T-cell (primary cell): ENCODE results near the gene ATP2A1. TPM values are rescaled to one million over a fixed set of nuclear protein-coding genes. Genes with fewer than 3 reads are reported as not detected.
"Not testable (repeated sequence)": the region's sequence is repeated elsewhere in the genome, so short reads cannot be mapped to it uniquely, and the experiment has no call there.

ENCODE experiments used
- ATAC-seq, 4 experiments: fragments of 200-7000 bp in 3 of 4; fragments of 150-1000 bp in 1 of 4; cut with Tn5 transposase; replicated peaks in 1 of 4; 1 replicate in 3 of 4; 2 replicates in 1 of 4; pipeline ENCODE4 v1.10.0; 2021; ENCODE audit warnings: moderate library complexity in 3 of 4, mild to moderate bottlenecking in 2 of 4, moderate number of reproducible peaks in 1 of 4
- CTCF ChIA-PET, 2 donors: fragments of 300-600 bp; sonication (Branson Sonifier 250); formaldehyde crosslinking; loops; one replicate each; lab custom pipeline; 2022; ENCODE audit warnings: antibody characterized with exemption in 2 of 2; lab: Charles Lee
- POLR2A ChIA-PET, 2 donors: fragments of 300-600 bp; sonication (Branson Sonifier 250); formaldehyde crosslinking; loops; one replicate each; lab custom pipeline; 2022; ENCODE audit warnings: antibody characterized with exemption in 2 of 2; lab: Charles Lee
- DNase-seq, 35 experiments: peaks; one replicate each; pipeline versions ENCODE4 v3.0.0 to v3.0.0-alpha.2; 2013 to 2023
- H3K27ac ChIP-seq: one replicate; pipeline ENCODE4 v1.5.1; 2013; ENCODE audit warnings: low read length
- H3K27me3 ChIP-seq, 2 experiments: replicated peaks in 1 of 2; 1 replicate in 1 of 2; 2 replicates in 1 of 2; pipeline versions ENCODE4 v1.6.1 to v1.7.0; 2013; ENCODE audit warnings: low read length in 1 of 2, mixed read lengths in 1 of 2; ENCODE audit not compliant: control insufficient read depth in 2 of 2, insufficient read depth in 2 of 2; ENCODE audit errors: extremely low read depth in 1 of 2
- H3K36me3 ChIP-seq, 2 donors: 1 replicate in 1 of 2; 2 replicates in 1 of 2; pipeline versions ENCODE4 v1.6.1 to v1.7.0; 2013; ENCODE audit warnings: low read length in 1 of 2; ENCODE audit not compliant: control insufficient read depth in 2 of 2, insufficient read depth in 1 of 2; ENCODE audit errors: extremely low read depth in 1 of 2
- H3K4me1 ChIP-seq, 2 experiments: 1 replicate in 1 of 2; 2 replicates in 1 of 2; pipeline versions ENCODE4 v1.6.1 to v1.7.0; 2013; ENCODE audit warnings: low read length in 2 of 2, mixed read lengths in 1 of 2; ENCODE audit not compliant: insufficient read depth in 2 of 2, control insufficient read depth in 1 of 2; ENCODE audit errors: extremely low read depth in 1 of 2
- H3K4me3 ChIP-seq, 2 donors: 1 replicate in 1 of 2; 2 replicates in 1 of 2; pipeline versions ENCODE4 v1.5.1 to v1.7.0; 2013; ENCODE audit warnings: mild to moderate bottlenecking in 2 of 2, low read length in 1 of 2, moderate library complexity in 1 of 2; ENCODE audit not compliant: control insufficient read depth in 1 of 2; ENCODE audit errors: extremely low read depth in 1 of 2
- H3K9me3 ChIP-seq: 2 replicates; pipeline ENCODE4 v1.7.0; 2013
- H3K27ac Mint-ChIP-seq, 2 donors: one replicate each; pipeline ENCODE4 v1.8.0; 2020 to 2021; ENCODE audit warnings: mild to moderate bottlenecking in 2 of 2, mixed read lengths in 2 of 2
- H3K27me3 Mint-ChIP-seq, 2 donors: one replicate each; pipeline ENCODE4 v1.8.0; 2021 to 2022; ENCODE audit warnings: mixed read lengths in 2 of 2
- H3K36me3 Mint-ChIP-seq: one replicate; pipeline ENCODE4 v1.8.0; 2021; ENCODE audit warnings: mixed read lengths
- H3K4me1 Mint-ChIP-seq, 3 donors: one replicate each; pipeline ENCODE4 v1.8.0; 2020 to 2022; ENCODE audit warnings: mixed read lengths in 3 of 3, mild to moderate bottlenecking in 1 of 3
- H3K4me3 Mint-ChIP-seq, 3 donors: one replicate each; pipeline ENCODE4 v1.8.0; 2020 to 2022; ENCODE audit warnings: mild to moderate bottlenecking in 3 of 3, mixed read lengths in 3 of 3, moderate library complexity in 3 of 3
- H3K9me3 Mint-ChIP-seq, 3 donors: one replicate each; pipeline ENCODE4 v1.8.0; 2020 to 2022; ENCODE audit warnings: mixed read lengths in 3 of 3
- WGBS: methylation state at CpG from one replicate; pipeline ENCODE4 v1.1.5; 2013; ENCODE audit warnings: missing lambda C conversion rate; ENCODE audit not compliant: insufficient coverage; 5-methylcytosine and 5-hydroxymethylcytosine counted together
- total RNA-seq, 35 experiments: library from RNA in 6 of 35; stranded (reverse) in 6 of 35; fragments of 120-200 nt in 1 of 35; gene quantifications; one replicate each; pipeline versions ENCODE4 v1.2.1 to v1.2.4 and lab custom pipeline; 2013 to 2026

ATP2A1 gene
- total RNA-seq, 5 donors from 2014 or later (not counting 1 experiment from before 2014, with no cell fraction given): 0.82 to 1.6 (median 0.95) TPM

DNA sequence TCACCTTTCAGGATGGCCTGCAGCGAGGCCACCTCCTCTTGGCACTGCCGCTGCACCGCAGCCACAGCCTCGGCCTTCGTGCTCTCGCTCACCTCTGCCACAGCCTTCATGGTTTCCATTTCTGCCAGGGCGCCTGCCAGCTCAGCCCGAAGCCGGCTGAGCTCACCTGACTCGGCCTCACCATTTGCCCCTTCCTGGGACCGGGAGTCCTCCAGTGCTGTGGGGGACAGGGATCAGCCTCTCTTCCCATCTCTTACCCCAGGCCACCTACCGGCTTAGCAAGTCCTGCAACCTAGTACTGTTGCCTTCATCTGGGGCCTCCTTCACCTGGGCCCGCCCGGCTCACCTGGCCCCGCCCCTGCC, 46.1 kb downstream of the ATP2A1 start:
- Histone ChIP-seq H3K4me1 (peaks cover 2 to 12% of the 10 kb centered on the region in 2 experiments), H3K27ac (peak overlapping the region; percentile 91), H3K4me3 (peak overlapping the region in 1 of 2 donors; percentile 70), H3K36me3 (peaks cover 0 to 15% of the 10 kb centered on the region in 2 donors), H3K9me3 (no peaks in the 10 kb centered on the region), H3K27me3 (no peaks in the 10 kb centered on the region)
- peak overlapping the region; percentile 88 to 98 for H3K27ac Mint-ChIP-seq
- peaks cover 7% of the 10 kb centered on the region for H3K36me3 Mint-ChIP-seq
- DNase-seq (peak in 1 of 35 experiments; percentile 16), ATAC-seq (no peak)
- 65% methylated on average over 15 of the region's 15 CpGs for WGBS
- CTCF ChIA-PET: interaction anchor here in 1 of 2 donors (0.9 kb wide), 1 partner anchor 12 kb away, joined by 3 read pairs; no protein-coding TSS in a partner anchor
- POLR2A ChIA-PET: interaction anchor here in 1 of 2 donors (0.6 kb wide), 1 partner anchor 101 kb away, joined by 3 read pairs; no protein-coding TSS in a partner anchor
- H3K9me3 Mint-ChIP-seq: no peaks in the 10 kb centered on the region
- no peaks in the 10 kb centered on the region for H3K27me3 Mint-ChIP-seq
- H3K4me3 Mint-ChIP-seq: peak overlapping the region; percentile 92 to 96 (median 94)
- H3K4me1 Mint-ChIP-seq: peaks cover 14 to 25% (median 16%) of the 10 kb centered on the region in 3 donors

DNA sequence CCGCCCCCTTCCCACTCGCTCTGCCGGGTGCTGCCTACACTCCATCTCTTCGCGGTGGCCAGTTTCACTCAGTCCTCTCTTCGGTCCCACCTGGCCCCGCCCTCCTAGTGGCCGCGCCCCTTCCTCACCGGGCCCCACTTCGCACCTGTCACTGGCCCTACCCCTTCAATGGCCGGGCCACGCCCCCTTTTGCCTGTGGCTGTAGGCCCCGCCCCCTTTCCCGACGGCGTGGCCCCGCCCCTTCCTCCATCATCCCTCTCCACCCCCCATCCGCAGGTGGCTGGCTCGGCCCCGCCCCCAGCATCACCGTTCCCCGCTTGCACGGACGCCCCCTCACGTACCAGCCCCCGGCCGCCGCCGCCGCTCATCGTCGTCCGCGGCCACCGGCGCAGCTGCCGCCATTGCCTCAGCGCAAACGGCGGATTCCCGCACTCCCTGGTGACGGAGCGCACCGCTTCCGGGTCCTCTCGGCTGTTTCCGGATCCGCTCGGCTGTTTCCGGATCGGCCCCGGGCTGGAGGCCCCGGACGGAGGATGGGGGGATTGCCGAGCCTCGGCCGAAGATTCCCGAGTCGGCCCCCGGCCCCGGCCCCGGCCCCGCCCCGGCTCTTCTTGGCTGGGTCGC, 46.6 kb downstream of the ATP2A1 start, which contains the start of gene RABEP2:
TSS of gene RABEP2 (minus strand) at position 477 of the 624 bp plus-strand sequence. CDS start at position 402, 75 bp downstream.
- POLR2A ChIA-PET: interaction anchor here in 1 of 2 donors (0.6 kb wide), 1 partner anchor 101 kb away, joined by 3 read pairs; no protein-coding TSS in a partner anchor
- peaks cover 5% of the 10 kb centered on the region for H3K36me3 Mint-ChIP-seq
- peaks cover 14 to 25% (median 16%) of the 10 kb centered on the region in 3 donors for H3K4me1 Mint-ChIP-seq
- Histone ChIP-seq H3K4me1 (peaks cover 2 to 12% of the 10 kb centered on the region in 2 experiments), H3K4me3 (peak within 1 kb of the TSS; percentile 70 to 77), H3K9me3 (no peaks in the 10 kb centered on the region), H3K36me3 (peaks cover 0 to 10% of the 10 kb centered on the region in 2 donors), H3K27ac (peak within 1 kb of the TSS; percentile 91), H3K27me3 (no peaks in the 10 kb centered on the region)
- WGBS: under 1% methylated on average over 61 of the region's 66 CpGs
- H3K9me3 Mint-ChIP-seq: no peaks in the 10 kb centered on the region
- DNase-seq (peak; percentile 83 to 99 (median 93)), ATAC-seq (peak; percentile 84 to 89 (median 88))
- CTCF ChIA-PET: no interaction called here
- H3K27me3 Mint-ChIP-seq: no peaks in the 10 kb centered on the region
- peak within 1 kb of the TSS; percentile 98 to 99 for H3K27ac Mint-ChIP-seq
- peak within 1 kb of the TSS; percentile 92 to 96 (median 94) for H3K4me3 Mint-ChIP-seq

DNA sequence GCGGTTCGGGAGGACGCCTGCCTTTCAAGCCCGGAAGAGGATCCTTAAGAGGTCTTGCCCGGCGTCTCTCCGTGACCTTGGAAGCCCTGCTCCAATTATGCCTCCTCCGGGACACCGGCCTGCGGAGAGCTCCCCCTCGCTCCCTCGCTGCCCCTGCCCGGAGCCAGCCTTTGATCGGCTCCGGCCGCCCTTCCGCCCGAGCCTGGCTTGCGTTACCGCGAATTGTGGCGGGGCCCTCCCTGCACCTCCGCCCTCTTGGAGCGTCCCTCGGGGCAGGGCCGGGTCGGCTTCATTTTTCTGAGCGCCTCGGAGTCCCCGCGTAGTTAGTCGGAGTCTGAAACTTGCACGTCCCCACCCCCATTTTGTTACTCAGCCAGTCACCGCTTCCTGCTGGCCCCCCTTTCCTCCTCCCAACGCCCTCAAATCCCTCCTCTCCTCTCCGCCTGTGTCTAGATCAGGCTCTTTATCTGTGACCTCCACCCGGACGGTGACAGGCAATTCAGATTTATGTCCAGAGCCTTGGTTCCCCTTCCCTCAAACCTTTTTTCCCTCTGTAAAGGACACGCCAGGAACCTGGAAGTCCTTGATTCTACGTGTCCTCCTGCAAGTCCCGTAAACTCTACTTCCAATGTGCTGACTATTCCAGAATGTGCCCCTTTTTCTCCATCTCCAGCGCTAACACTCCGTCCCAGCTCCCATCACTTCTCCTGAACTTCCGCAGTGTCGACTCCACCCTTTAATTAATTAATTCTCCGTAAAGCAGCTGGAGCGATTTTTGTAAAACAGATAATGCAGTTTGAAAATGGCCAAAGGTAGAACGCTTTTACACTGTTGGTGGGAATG, 47.3 kb downstream of the ATP2A1 start:
- peak; percentile 67 to 73 (median 70) for ATAC-seq
- WGBS: under 1% methylated on average over 39 of the region's 48 CpGs
- ChIA-PET CTCF (interaction anchor here (0.6 to 1.2 kb wide), 2 partner anchors 19 to 385 kb away, joined by 7 read pairs; no protein-coding TSS in a partner anchor), POLR2A (no interaction called here)
- Mint-ChIP-seq H3K27me3 (no peaks in the 10 kb centered on the region), H3K36me3 (peaks cover 4% of the 10 kb centered on the region), H3K27ac (peak overlapping the region; percentile 98 to 99), H3K9me3 (no peaks in the 10 kb centered on the region), H3K4me1 (peaks cover 18 to 30% (median 20%) of the 10 kb centered on the region in 3 donors), H3K4me3 (peak overlapping the region; percentile 92 to 96 (median 94))
- Histone ChIP-seq H3K36me3 (peaks cover 0 to 8% of the 10 kb centered on the region in 2 donors), H3K9me3 (no peaks in the 10 kb centered on the region), H3K4me3 (peak overlapping the region; percentile 70 to 77), H3K27me3 (no peaks in the 10 kb centered on the region), H3K4me1 (peaks cover 4 to 18% of the 10 kb centered on the region in 2 experiments), H3K27ac (peak overlapping the region; percentile 91)
- DNase-seq: peak in 34 of 35 experiments; percentile 70 to 89 (median 81)

DNA sequence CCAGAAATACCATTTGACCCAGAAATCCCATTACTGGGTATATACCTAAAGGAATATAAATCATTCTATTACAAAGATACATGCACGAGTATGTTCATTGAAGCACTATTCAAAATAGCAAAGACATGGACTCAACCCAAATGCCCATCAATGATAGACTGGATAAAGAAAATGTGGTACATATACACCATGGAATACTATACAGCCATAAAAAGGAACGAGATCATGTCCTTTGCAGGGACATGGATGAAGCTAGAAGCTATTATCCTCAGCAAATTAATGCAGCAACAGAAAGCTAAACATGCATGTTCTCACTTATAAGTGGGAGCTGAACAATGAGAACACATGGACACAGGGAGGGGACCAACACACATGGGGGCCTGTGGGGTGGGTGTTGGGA, 48.0 kb downstream of the ATP2A1 start:
- peaks cover 8 to 25% of the 10 kb centered on the region in 2 experiments for H3K4me1 ChIP-seq
- ATAC-seq, H3K9me3 Mint-ChIP-seq, H3K9me3 ChIP-seq, H3K36me3 Mint-ChIP-seq, H3K4me3 ChIP-seq, H3K36me3 ChIP-seq, H3K27ac ChIP-seq, DNase-seq, H3K27me3 ChIP-seq, H3K27me3 Mint-ChIP-seq: not testable (repeated sequence)
- Mint-ChIP-seq H3K4me1 (peaks cover 25 to 35% (median 26%) of the 10 kb centered on the region in 3 donors), H3K27ac (peak overlapping the region; percentile 98 to 99), H3K4me3 (peak overlapping the region; percentile 92 to 96 (median 94))
- no CpG with 5 or more reads among the region's 2 CpGs for WGBS
- ChIA-PET POLR2A (interaction anchor here (0.5 kb wide), 2 partner anchors 443 to 588 kb away, joined by 3 to 4 read pairs; no protein-coding TSS in a partner anchor), CTCF (interaction anchor here (0.6 to 1.2 kb wide), 4 partner anchors 10 to 385 kb away, joined by 3 to 7 read pairs (median 6); no protein-coding TSS in a partner anchor)

GRCh38 chr16:28927815-28928214, 49.5 kb downstream of the ATP2A1 start:
- H3K27ac ChIP-seq: no peak overlapping the region
- no peaks in the 10 kb centered on the region for H3K27me3 ChIP-seq
- H3K36me3 Mint-ChIP-seq: no peaks in the 10 kb centered on the region
- ATAC-seq: no peak
- H3K27ac Mint-ChIP-seq: no peak overlapping the region
- POLR2A ChIA-PET: interaction anchor here in 1 of 2 donors (0.6 kb wide), 1 partner anchor 37 kb away, joined by 7 read pairs; no protein-coding TSS in a partner anchor
- DNase-seq: no peak
- H3K36me3 ChIP-seq: no peaks in the 10 kb centered on the region
- no peaks in the 10 kb centered on the region for H3K27me3 Mint-ChIP-seq
- no peaks in the 10 kb centered on the region for H3K9me3 Mint-ChIP-seq
- CTCF ChIA-PET: no interaction called here
- peaks cover 25 to 35% (median 32%) of the 10 kb centered on the region in 3 donors for H3K4me1 Mint-ChIP-seq
- no peak overlapping the region for H3K4me3 ChIP-seq
- peaks cover 8 to 26% of the 10 kb centered on the region in 2 experiments for H3K4me1 ChIP-seq
- WGBS: 100% methylated on average over 1 of the region's 1 CpG
- H3K4me3 Mint-ChIP-seq: no peak overlapping the region
- no peaks in the 10 kb centered on the region for H3K9me3 ChIP-seq
